ENCODE data around the gene PARP8. TPM values are rescaled to one million over a fixed set of nuclear protein-coding genes. Genes with fewer than 3 reads are reported as not detected.

The PARP8 gene
- total and polyA plus RNA-seq, 2 of the 8 experiments (the other 6 are each of a cell fraction or from before 2014, with no cell fraction given): 16.6 to 30.6 TPM

DNA sequence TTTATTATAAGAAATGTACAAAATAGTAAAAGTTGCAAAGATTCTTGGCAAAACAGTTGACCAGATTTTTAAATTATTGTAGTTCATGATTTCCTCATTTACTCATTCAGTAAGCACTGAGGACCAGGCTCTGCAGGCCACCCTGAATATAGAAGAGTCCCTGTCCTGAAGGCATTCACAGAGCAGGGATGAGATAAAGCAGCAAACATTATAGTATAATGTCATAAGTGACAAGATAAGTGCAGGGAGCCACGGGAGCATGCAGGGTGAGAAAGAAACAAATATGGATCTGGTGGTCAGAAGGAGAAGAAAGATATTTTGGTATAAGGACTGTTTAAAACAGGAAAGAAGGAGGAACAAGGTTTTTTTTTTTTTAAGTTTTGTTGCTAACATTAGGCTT, 46.0 kb downstream of the PARP8 start:
- Histone ChIP-seq H3K56ac (replicated peaks; ENCODE audit: insufficient read length, low read depth, low read length) (no peak overlapping the region), H4K91ac (replicated peaks; ENCODE audit: insufficient read length, low read length) (no peak overlapping the region), H2BK5ac (ENCODE audit: low read depth, low read length) (no peak overlapping the region), H3K27ac (ENCODE audit: low read depth, low read length) (no peak overlapping the region), H2BK12ac (ENCODE audit: low read depth, low read length) (no peak overlapping the region), H4K8ac (ENCODE audit: extremely low read depth, insufficient read depth, low read length) (no peak overlapping the region), H3K79me1 (ENCODE audit: low read depth, low read length) (no peaks in the 10 kb centered on the region; the same call in 1 of the 2 replicates), H3K23me2 (ENCODE audit: low read depth, low read length) (no peaks in the 10 kb centered on the region), H2BK20ac (ENCODE audit: low read length) (no peak overlapping the region), H3K36me3 (ENCODE audit: control insufficient read depth in 2 of 4, insufficient read depth in 4 of 4, low read length in 3 of 4) (no peaks in the 10 kb centered on the region), H3K9me3 (ENCODE audit: insufficient read depth in 2 of 2, low read depth in 1 of 2, low read length in 1 of 2) (no peaks in the 10 kb centered on the region), H2AK5ac (ENCODE audit: low read depth, low read length) (no peak overlapping the region), H3K4me3 (ENCODE audit: extremely low read depth in 1 of 4, insufficient read depth in 2 of 4, low read depth in 3 of 4, low read length in 4 of 4) (no peak overlapping the region), H3K4me2 (ENCODE audit: insufficient read depth in 1 of 2, low read depth in 2 of 2, low read length in 2 of 2) (no peak overlapping the region), H3K23ac (ENCODE audit: insufficient read length) (no peak overlapping the region), H3K14ac (ENCODE audit: insufficient read length) (no peak overlapping the region), H3K4me1 (replicated peaks in 1 of 4; ENCODE audit: control insufficient read depth in 3 of 4, insufficient read depth in 4 of 4, low read length in 3 of 4) (peaks cover 0 to 4% (median 2%) of the 10 kb centered on the region in 4 experiments; a peak in 4 of 7 replicates), H3K4ac (replicated peaks; ENCODE audit: insufficient read length, low read depth, low read length) (no peak overlapping the region), H3K18ac (ENCODE audit: extremely low read depth, low read length) (no peak overlapping the region), H4K5ac (ENCODE audit: insufficient read length, low read depth, low read length) (no peak overlapping the region), H3K79me2 (ENCODE audit: control insufficient read depth in 1 of 2, insufficient read depth in 2 of 2, low read length in 2 of 2) (peaks cover 0 to 94% of the 10 kb centered on the region in 2 experiments; a peak in 3 of 4 replicates), H3K27me3 (replicated peaks in 1 of 4; ENCODE audit: control insufficient read depth in 3 of 4, extremely low read depth in 1 of 4, insufficient read depth in 3 of 4, low read length in 3 of 4) (no peaks in the 10 kb centered on the region), H3K9ac (replicated peaks in 1 of 4; ENCODE audit: extremely low read depth in 1 of 4, low read depth in 3 of 4, low read length in 3 of 4) (no peak overlapping the region), H2BK15ac (ENCODE audit: low read length) (no peak overlapping the region), H2AFZ (ENCODE audit: low read length) (no peak overlapping the region), H2BK120ac (replicated peaks; ENCODE audit: low read depth, low read length) (no peak overlapping the region), H4K20me1 (replicated peaks in 1 of 2; ENCODE audit: control insufficient read depth in 1 of 2, insufficient read depth in 2 of 2, low read length in 2 of 2) (no peaks in the 10 kb centered on the region)
- ChIA-PET CTCF (ENCODE audit: partially characterized antibody) (no interaction called here), POLR2A (ENCODE audit: partially characterized antibody) (no interaction called here)
- no peak for DNase-seq (ENCODE audit: low read depth in 1 of 2, low spot score in 2 of 2)
- WGBS, 2 experiments (ENCODE audit: extremely low coverage in 1 of 2, insufficient coverage in 1 of 2, insufficient read length in 1 of 2, insufficient replicate concordance in 2 of 2, low coverage in 1 of 2, low lambda C conversion rate in 2 of 2, missing lambda C conversion rate in 1 of 2): 84% methylated on average over 1 of the region's 1 CpG; no CpG with 5 or more reads in 1 of the 2 experiments
- TF ChIP-seq TAF7 (optimal IDR thresholded peaks at IDR 0.05; ENCODE audit: borderline replicate concordance, low read depth, low read length): no peak
- FAIRE-seq: no peak

Data from H1 (cell line).